Vagina (tissue), 2 donors: ENCODE data around the gene VSTM4.

ENCODE experiments used
- POLR2AphosphoS5 ChIP-seq, 2 donors: sonication (generic); formaldehyde crosslinking; IDR thresholded peaks; one replicate each; pipeline ENCODE4 v1.9.0; 2017; ENCODE audit warnings: antibody characterized with exemption in 2 of 2, mild to moderate bottlenecking in 2 of 2, low read depth in 1 of 2; ENCODE audit not compliant: insufficient read depth in 1 of 2
- TF ChIP-seq, protein P1 (sequence below), 3 experiments: fragments of 450-650 bp in 2 of 3; fragments of 200-600 bp in 1 of 3; sonication (generic) in 1 of 3; IDR thresholded peaks; one replicate each; pipeline ENCODE4 v1.5.1; 2017 to 2019; ENCODE audit warnings: antibody characterized with exemption in 3 of 3, mild to moderate bottlenecking in 2 of 3, moderate library complexity in 2 of 3

DNA sequence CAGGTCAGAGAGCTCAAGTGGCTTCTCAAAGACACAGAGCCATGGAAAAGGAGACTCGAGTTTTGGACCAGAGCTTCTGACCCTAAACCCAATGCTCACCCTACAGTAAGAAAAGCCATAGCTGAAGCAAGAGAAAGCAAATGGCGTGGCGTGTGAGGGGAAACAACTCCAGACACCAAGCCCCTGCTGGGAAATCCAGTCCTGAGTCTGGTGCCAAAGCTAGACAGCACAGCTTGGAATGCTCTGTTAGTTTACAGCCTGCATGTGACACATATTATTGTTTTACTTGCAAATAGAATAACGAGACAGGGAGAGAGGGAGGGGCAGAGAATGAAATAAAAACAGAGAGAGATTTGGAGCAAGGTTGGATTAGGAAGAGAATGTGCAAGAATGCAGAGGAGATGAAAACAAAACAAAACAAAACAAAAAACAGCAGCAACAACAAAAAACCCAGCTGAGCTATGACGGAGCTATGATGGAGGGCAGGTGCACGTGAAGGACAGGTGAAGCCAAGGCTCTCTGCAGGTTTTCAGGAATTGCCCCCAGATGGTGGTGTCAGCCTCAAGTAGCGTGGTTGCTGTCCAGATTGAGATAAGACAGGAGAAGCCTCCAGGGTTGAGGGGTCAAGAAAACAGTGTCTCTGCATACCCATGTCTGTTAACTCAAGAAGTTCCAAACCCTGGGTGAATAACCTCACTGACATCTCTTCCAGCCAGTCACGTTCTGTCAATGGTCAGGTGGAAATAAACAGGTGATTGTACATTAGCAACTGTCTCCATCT, 105.9 kb downstream of the VSTM4 start:
- TF ChIP-seq, protein P1, sequence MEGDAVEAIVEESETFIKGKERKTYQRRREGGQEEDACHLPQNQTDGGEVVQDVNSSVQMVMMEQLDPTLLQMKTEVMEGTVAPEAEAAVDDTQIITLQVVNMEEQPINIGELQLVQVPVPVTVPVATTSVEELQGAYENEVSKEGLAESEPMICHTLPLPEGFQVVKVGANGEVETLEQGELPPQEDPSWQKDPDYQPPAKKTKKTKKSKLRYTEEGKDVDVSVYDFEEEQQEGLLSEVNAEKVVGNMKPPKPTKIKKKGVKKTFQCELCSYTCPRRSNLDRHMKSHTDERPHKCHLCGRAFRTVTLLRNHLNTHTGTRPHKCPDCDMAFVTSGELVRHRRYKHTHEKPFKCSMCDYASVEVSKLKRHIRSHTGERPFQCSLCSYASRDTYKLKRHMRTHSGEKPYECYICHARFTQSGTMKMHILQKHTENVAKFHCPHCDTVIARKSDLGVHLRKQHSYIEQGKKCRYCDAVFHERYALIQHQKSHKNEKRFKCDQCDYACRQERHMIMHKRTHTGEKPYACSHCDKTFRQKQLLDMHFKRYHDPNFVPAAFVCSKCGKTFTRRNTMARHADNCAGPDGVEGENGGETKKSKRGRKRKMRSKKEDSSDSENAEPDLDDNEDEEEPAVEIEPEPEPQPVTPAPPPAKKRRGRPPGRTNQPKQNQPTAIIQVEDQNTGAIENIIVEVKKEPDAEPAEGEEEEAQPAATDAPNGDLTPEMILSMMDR (IDR thresholded peaks at IDR 0.05), result no peak
- TF ChIP-seq POLR2AphosphoS5 (IDR thresholded peaks at IDR 0.05; ENCODE audit: insufficient read depth in 1 of 2, low read depth in 1 of 2), result no peak
